K562 (cell line): ENCODE data around the gene OGDH. TPM values are rescaled to one million over a fixed set of nuclear protein-coding genes. Genes with fewer than 3 reads are reported as not detected.
A peak's percentile ranks its signal among the peaks of the same experiment; 100 is the strongest.

Experiments
- ARID2 ChIP-seq: fragments of 450-650 bp; IDR thresholded peaks from 2 replicates; pipeline ENCODE4 v1.6.1; 2017; ENCODE audit warnings: antibody characterized with exemption, mild to moderate bottlenecking
- CREBBP ChIP-seq: IDR thresholded peaks from one replicate; pipeline ENCODE4 v1.6.1; 2012; ENCODE audit warnings: low read depth, mild to moderate bottlenecking, control low read depth, inconsistent platforms, low read length
- MYNN ChIP-seq, 2 experiments: sonication (generic); formaldehyde crosslinking in 1 of 2; IDR thresholded peaks; 2 replicates each; pipeline versions ENCODE4 v1.5.0 to v1.6.1; 2016 to 2020; ENCODE audit warnings: antibody characterized with exemption in 1 of 2, missing genetic modification reagents in 1 of 2
- NCOA2 ChIP-seq, 2 experiments: fragments of 450-650 bp; IDR thresholded peaks; 2 replicates each; pipeline ENCODE4 v1.6.1; 2018; ENCODE audit warnings: mild to moderate bottlenecking in 2 of 2, moderate library complexity in 1 of 2; ENCODE audit not compliant: partially characterized antibody in 2 of 2
- NKRF ChIP-seq: fragments of 450-650 bp; IDR thresholded peaks from 2 replicates; pipeline ENCODE4 v1.6.1; 2016; ENCODE audit warnings: borderline replicate concordance
- NONO ChIP-seq, 2 experiments: fragments of 200-400 bp in 1 of 2; fragments of 450-650 bp in 1 of 2; formaldehyde crosslinking in 1 of 2; IDR thresholded peaks; 2 replicates each; pipeline ENCODE4 v1.6.1; 2017; ENCODE audit warnings: low read depth in 2 of 2, mild to moderate bottlenecking in 2 of 2, moderate library complexity in 2 of 2, low read length in 1 of 2
- RBM25 ChIP-seq: fragments of 200-400 bp; formaldehyde crosslinking; IDR thresholded peaks from 2 replicates; pipeline ENCODE4 v1.6.1; 2018; ENCODE audit warnings: low read length, low read depth, moderate library complexity; ENCODE audit not compliant: severe bottlenecking
- RFX1 ChIP-seq: fragments of 450-650 bp; IDR thresholded peaks from 2 replicates; pipeline ENCODE4 v1.6.1; 2016; ENCODE audit warnings: mild to moderate bottlenecking, moderate library complexity
- SMAD4 ChIP-seq: fragments of 250-450 bp; sonication (Bioruptor Pico); conservative IDR thresholded peaks from 2 replicates; pipeline ENCODE4 v1.8.0; 2021; ENCODE audit warnings: inconsistent platforms, mild to moderate bottlenecking, moderate library complexity
- SMARCA4 ChIP-seq: fragments of 450-650 bp; IDR thresholded peaks from 2 replicates; pipeline ENCODE4 v1.6.1; 2016
- STAT5A ChIP-seq: IDR thresholded peaks from 2 replicates; pipeline ENCODE4 v1.6.1; 2012; ENCODE audit warnings: low read length, inconsistent platforms, borderline replicate concordance
- TRIM24 ChIP-seq, 2 experiments: fragments of 450-650 bp; IDR thresholded peaks; 2 replicates each; pipeline ENCODE4 v1.6.1; 2016
- UBTF ChIP-seq, 2 experiments: IDR thresholded peaks; 2 replicates each; pipeline ENCODE4 v1.6.1; 2012; ENCODE audit warnings: improper control_type of control experiment in 2 of 2, low read depth in 2 of 2, low read length in 2 of 2, borderline replicate concordance in 1 of 2
- polyA plus RNA-seq, 8 experiments: library from polyadenylated mRNA; depleted of rRNA in 4 of 8; stranded (reverse) in 5 of 8; unstranded in 3 of 8; fragments of >200 nt; fragmentation: Nextera tagmentation in 2 of 8; fragmentation: Illumina TruSeq in 1 of 8; extraction: Ambion mirVana in 2 of 8; extraction: Trizol in 1 of 8; gene quantifications; 2 replicates each; pipeline versions ENCODE4 v1.2.1 to v1.2.3, GENCODE V29; 2011 to 2014; ENCODE audit warnings: inconsistent platforms in 1 of 8, missing spikeins in 1 of 8
- total RNA-seq, 7 experiments: library from RNA; depleted of rRNA in 6 of 7; stranded (reverse); fragments of >200 nt in 6 of 7; fragmentation: Illumina TruSeq in 2 of 7; extraction: Trizol in 2 of 7; gene quantifications; 2 replicates each; pipeline versions ENCODE4 v1.2.1 to v1.2.3, GENCODE V29; 2011 to 2021; ENCODE audit warnings: low replicate concordance in 1 of 7
- TF ChIP-seq, protein P1 (sequence below): sonication (generic); formaldehyde crosslinking; IDR thresholded peaks from 2 replicates; pipeline ENCODE4 v1.8.0; 2022; ENCODE audit warnings: mild to moderate bottlenecking, missing genetic modification reagents, borderline replicate concordance
- TF ChIP-seq, protein P2 (sequence below): sonication (generic); formaldehyde crosslinking; IDR thresholded peaks from 2 replicates; pipeline ENCODE4 v1.8.0; 2022; ENCODE audit warnings: mild to moderate bottlenecking, missing genetic modification reagents

Gene OGDH
- total and polyA plus RNA-seq, 9 of the 15 experiments (the other 6 are each of a cell fraction or from before 2014, with no cell fraction given) = 3.1 to 80.3 (median 23.5) TPM

- no peak for TF ChIP-seq ARID2
- TF ChIP-seq TRIM24 (IDR thresholded peaks at IDR 0.05) = no peak
- TF ChIP-seq RBM25 = no peak
- TF ChIP-seq NKRF = no peak
- TF ChIP-seq NONO (IDR thresholded peaks at IDR 0.05; ENCODE audit: low read depth in 2 of 2, low read length in 1 of 2) = no peak
- no peak for TF ChIP-seq NCOA2 (IDR thresholded peaks at IDR 0.05; ENCODE audit: partially characterized antibody in 2 of 2)
- TF ChIP-seq RFX1 = no peak
- TF ChIP-seq SMAD4 (CRISPR knock-in tag) = no peak
- no peak for TF ChIP-seq UBTF (IDR thresholded peaks at IDR 0.05; ENCODE audit: borderline replicate concordance in 1 of 2, low read depth in 2 of 2, low read length in 2 of 2)
- no peak for TF ChIP-seq STAT5A
- no peak for TF ChIP-seq CREBBP
- TF ChIP-seq SMARCA4 = peak; percentile 12; the same call in 1 of the 2 replicates
- TF ChIP-seq, protein P1, sequence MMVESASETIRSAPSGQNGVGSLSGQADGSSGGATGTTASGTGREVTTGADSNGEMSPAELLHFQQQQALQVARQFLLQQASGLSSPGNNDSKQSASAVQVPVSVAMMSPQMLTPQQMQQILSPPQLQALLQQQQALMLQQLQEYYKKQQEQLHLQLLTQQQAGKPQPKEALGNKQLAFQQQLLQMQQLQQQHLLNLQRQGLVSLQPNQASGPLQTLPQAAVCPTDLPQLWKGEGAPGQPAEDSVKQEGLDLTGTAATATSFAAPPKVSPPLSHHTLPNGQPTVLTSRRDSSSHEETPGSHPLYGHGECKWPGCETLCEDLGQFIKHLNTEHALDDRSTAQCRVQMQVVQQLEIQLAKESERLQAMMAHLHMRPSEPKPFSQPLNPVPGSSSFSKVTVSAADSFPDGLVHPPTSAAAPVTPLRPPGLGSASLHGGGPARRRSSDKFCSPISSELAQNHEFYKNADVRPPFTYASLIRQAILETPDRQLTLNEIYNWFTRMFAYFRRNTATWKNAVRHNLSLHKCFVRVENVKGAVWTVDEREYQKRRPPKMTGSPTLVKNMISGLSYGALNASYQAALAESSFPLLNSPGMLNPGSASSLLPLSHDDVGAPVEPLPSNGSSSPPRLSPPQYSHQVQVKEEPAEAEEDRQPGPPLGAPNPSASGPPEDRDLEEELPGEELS = no peak
- no peak for TF ChIP-seq MYNN (IDR thresholded peaks at IDR 0.05)
- TF ChIP-seq MYNN (CRISPR knock-in tag; IDR thresholded peaks at IDR 0.05) = no peak
- TF ChIP-seq, protein P2, sequence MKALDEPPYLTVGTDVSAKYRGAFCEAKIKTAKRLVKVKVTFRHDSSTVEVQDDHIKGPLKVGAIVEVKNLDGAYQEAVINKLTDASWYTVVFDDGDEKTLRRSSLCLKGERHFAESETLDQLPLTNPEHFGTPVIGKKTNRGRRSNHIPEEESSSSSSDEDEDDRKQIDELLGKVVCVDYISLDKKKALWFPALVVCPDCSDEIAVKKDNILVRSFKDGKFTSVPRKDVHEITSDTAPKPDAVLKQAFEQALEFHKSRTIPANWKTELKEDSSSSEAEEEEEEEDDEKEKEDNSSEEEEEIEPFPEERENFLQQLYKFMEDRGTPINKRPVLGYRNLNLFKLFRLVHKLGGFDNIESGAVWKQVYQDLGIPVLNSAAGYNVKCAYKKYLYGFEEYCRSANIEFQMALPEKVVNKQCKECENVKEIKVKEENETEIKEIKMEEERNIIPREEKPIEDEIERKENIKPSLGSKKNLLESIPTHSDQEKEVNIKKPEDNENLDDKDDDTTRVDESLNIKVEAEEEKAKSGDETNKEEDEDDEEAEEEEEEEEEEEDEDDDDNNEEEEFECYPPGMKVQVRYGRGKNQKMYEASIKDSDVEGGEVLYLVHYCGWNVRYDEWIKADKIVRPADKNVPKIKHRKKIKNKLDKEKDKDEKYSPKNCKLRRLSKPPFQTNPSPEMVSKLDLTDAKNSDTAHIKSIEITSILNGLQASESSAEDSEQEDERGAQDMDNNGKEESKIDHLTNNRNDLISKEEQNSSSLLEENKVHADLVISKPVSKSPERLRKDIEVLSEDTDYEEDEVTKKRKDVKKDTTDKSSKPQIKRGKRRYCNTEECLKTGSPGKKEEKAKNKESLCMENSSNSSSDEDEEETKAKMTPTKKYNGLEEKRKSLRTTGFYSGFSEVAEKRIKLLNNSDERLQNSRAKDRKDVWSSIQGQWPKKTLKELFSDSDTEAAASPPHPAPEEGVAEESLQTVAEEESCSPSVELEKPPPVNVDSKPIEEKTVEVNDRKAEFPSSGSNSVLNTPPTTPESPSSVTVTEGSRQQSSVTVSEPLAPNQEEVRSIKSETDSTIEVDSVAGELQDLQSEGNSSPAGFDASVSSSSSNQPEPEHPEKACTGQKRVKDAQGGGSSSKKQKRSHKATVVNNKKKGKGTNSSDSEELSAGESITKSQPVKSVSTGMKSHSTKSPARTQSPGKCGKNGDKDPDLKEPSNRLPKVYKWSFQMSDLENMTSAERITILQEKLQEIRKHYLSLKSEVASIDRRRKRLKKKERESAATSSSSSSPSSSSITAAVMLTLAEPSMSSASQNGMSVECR (CRISPR knock-in tag) = no peak
- TF ChIP-seq, all 486 proteins: peak for 8
These were observed 127.5 kb downstream of the OGDH start (continued) for GRCh38 chr7:44733708-44734481.
